K562 (cell line): ENCODE measurements around the gene ARFGEF3. TPM values are rescaled to one million over a fixed set of nuclear protein-coding genes. Genes with fewer than 3 reads are reported as not detected.

Experiments used
- ATAC-seq: fragments of 200-7000 bp; cut with Tn5 transposase; 3 replicates; pipeline ENCODE4 v1.9.1; 2020; ENCODE audit warnings: moderate library complexity
- BruUV-seq: library from RNA; stranded (reverse); fragments of 400-500 nt; replicated peaks from 2 replicates; lab custom pipeline; 2021; lab: Mats Ljungman, UMichigan
- CTCF ChIA-PET: fragments of 300-600 bp; formaldehyde crosslinking; extraction: SDS; loops from one replicate; lab custom pipeline; 2021; ENCODE audit warnings: low intra/inter-chr PET ratio; lab: Yijun Ruan, JAX
- POLR2A ChIA-PET: fragments of 300-600, 350-650 bp; sonication (Branson Sonifier 250); formaldehyde crosslinking; extraction: SDS; loops from one replicate; lab custom pipeline; 2021; ENCODE audit warnings: antibody characterized with exemption, inconsistent platforms; lab: Yijun Ruan, JAX
- DNase-seq, 4 experiments: peaks; one replicate each; pipeline versions ENCODE4 v3.0.0 to v3.0.0-alpha.2; 2011 to 2018; ENCODE audit warnings: low spot score in 3 of 4, mixed read lengths in 3 of 4; ENCODE audit errors: extremely low read depth in 1 of 4
- FAIRE-seq: peaks from 2 replicates; lab custom pipeline; 2011; peaks lifted over from hg19 to GRCh38; lab: Jason Lieb, UNC
- H2AFZ ChIP-seq: 2 replicates; pipeline ENCODE4 v1.6.0; 2011; ENCODE audit warnings: low read depth, low read length, control low read depth, inconsistent platforms
- H3K27ac ChIP-seq: fragments of 200-600 bp; 3 replicates; pipeline ENCODE4 v1.8.0; 2011; ENCODE audit warnings: low read depth, mild to moderate bottlenecking, control low read depth, inconsistent platforms, low read length, moderate library complexity, mixed read lengths; ENCODE audit errors: extremely low read depth
- H3K27me3 ChIP-seq, 2 experiments: fragments of 300-600 bp in 1 of 2; 2 replicates in 1 of 2; 3 replicates in 1 of 2; pipeline versions ENCODE4 v1.6.0 to v1.8.0; 2011; ENCODE audit warnings: inconsistent platforms in 2 of 2, low read length in 2 of 2, mild to moderate bottlenecking in 1 of 2, mixed read lengths in 1 of 2, moderate library complexity in 1 of 2; ENCODE audit not compliant: control insufficient read depth in 2 of 2, insufficient read depth in 2 of 2
- H3K36me3 ChIP-seq: fragments of 300-600 bp; 3 replicates; pipeline ENCODE4 v1.8.0; 2011; ENCODE audit warnings: mild to moderate bottlenecking, low read length, inconsistent platforms; ENCODE audit not compliant: control insufficient read depth, insufficient read depth
- H3K4me1 ChIP-seq, 2 experiments: fragments of 200-600 bp in 1 of 2; replicated peaks in 1 of 2; 2 replicates in 1 of 2; 3 replicates in 1 of 2; pipeline versions ENCODE4 v1.5.1 to v1.8.0; 2011; ENCODE audit warnings: inconsistent platforms in 2 of 2, low read length in 2 of 2, mild to moderate bottlenecking in 1 of 2, mixed read lengths in 1 of 2, moderate library complexity in 1 of 2; ENCODE audit not compliant: control insufficient read depth in 2 of 2, insufficient read depth in 2 of 2
- H3K4me2 ChIP-seq: 2 replicates; pipeline ENCODE4 v1.6.1; 2011; ENCODE audit warnings: low read length, control low read depth, inconsistent platforms, mixed read lengths; ENCODE audit not compliant: insufficient read depth
- H3K4me3 ChIP-seq: fragments of 200-600 bp; sonication (generic), shearing (Covaris generic); 2 replicates; pipeline ENCODE4 v1.5.1; 2016; ENCODE audit warnings: control low read depth, inconsistent platforms
- H3K79me2 ChIP-seq: fragments of 200-600 bp; 3 replicates; pipeline ENCODE4 v1.8.0; 2011; ENCODE audit warnings: low read length, inconsistent platforms; ENCODE audit not compliant: control insufficient read depth, insufficient read depth
- H3K9ac ChIP-seq, 2 experiments: 2 replicates each; pipeline versions ENCODE4 v1.6.0 to v1.6.1; 2011; ENCODE audit warnings: low read depth in 2 of 2, low read length in 2 of 2, control low read depth in 1 of 2, inconsistent platforms in 1 of 2, mild to moderate bottlenecking in 1 of 2, mixed read lengths in 1 of 2; ENCODE audit not compliant: insufficient read depth in 1 of 2
- H3K9me1 ChIP-seq: one replicate; pipeline ENCODE4 v1.6.0; 2011; ENCODE audit warnings: inconsistent platforms, mild to moderate bottlenecking, low read length, moderate library complexity; ENCODE audit not compliant: control insufficient read depth, insufficient read depth
- H3K9me3 ChIP-seq: replicated peaks from 2 replicates; pipeline ENCODE4 v1.5.1; 2011; ENCODE audit warnings: low read depth, low read length, inconsistent platforms; ENCODE audit not compliant: control insufficient read depth, insufficient read depth
- H4K20me1 ChIP-seq: replicated peaks from 2 replicates; pipeline ENCODE4 v1.6.1; 2011; ENCODE audit warnings: low read length, inconsistent platforms, mixed read lengths; ENCODE audit not compliant: control insufficient read depth, insufficient read depth
- IRF1 ChIP-seq: sonication (generic); formaldehyde crosslinking; IDR thresholded peaks from 2 replicates; pipeline ENCODE4 v1.8.0; 2022; ENCODE audit warnings: missing genetic modification reagents, mild to moderate bottlenecking, borderline replicate concordance
- PYGO2 ChIP-seq: fragments of 450-650 bp; IDR thresholded peaks from 2 replicates; pipeline ENCODE4 v1.6.1; 2016; ENCODE audit warnings: mild to moderate bottlenecking, missing genetic modification characterization, moderate library complexity, missing compliant biosample characterization
- SP2 ChIP-seq: IDR thresholded peaks from 2 replicates; pipeline ENCODE4 v1.6.1; 2011; ENCODE audit warnings: mild to moderate bottlenecking, low read depth, low read length, moderate library complexity; ENCODE audit not compliant: poor library complexity, severe bottlenecking; ENCODE audit errors: extremely low read depth
- ZNF316 ChIP-seq: fragments of 450-650 bp; IDR thresholded peaks from 2 replicates; pipeline ENCODE4 v1.6.1; 2016
- ZNF449 ChIP-seq: fragments of 250-450 bp; sonication (Bioruptor Pico); IDR thresholded peaks from 2 replicates; pipeline ENCODE4 v1.8.0; 2022; ENCODE audit warnings: moderate library complexity, mild to moderate bottlenecking, inconsistent platforms
- WGBS: fragments of 100-300 bp; shearing (Covaris generic); methylation state at CpG from one replicate; pipeline ENCODE4 v1.1.6; 2016; ENCODE audit warnings: low coverage, mixed read lengths; ENCODE audit not compliant: insufficient coverage; ENCODE audit errors: missing lambda C conversion rate; 5-methylcytosine and 5-hydroxymethylcytosine counted together
- in situ Hi-C: fragments of 300-500 bp; cut with MboI; formaldehyde crosslinking; loops from 4 replicates; pipeline ENCODE4 v1.15.0; 2018; ENCODE audit warnings: inconsistent platforms, mixed read lengths
- intact Hi-C: fragments of 100-400 bp; cut with micrococcal nuclease; formaldehyde crosslinking; loops from 2 replicates; pipeline ENCODE4 v1.14.2; 2022
- polyA plus RNA-seq, 8 experiments: library from polyadenylated mRNA; depleted of rRNA in 4 of 8; stranded (reverse) in 5 of 8; unstranded in 3 of 8; fragments of >200 nt; fragmentation: Nextera tagmentation in 2 of 8; fragmentation: Illumina TruSeq in 1 of 8; extraction: Ambion mirVana in 2 of 8; extraction: Trizol in 1 of 8; gene quantifications; 2 replicates each; pipeline versions ENCODE4 v1.2.1 to v1.2.3, GENCODE V29; 2011 to 2014; ENCODE audit warnings: inconsistent platforms in 1 of 8, missing spikeins in 1 of 8
- total RNA-seq, 7 experiments: library from RNA; depleted of rRNA in 6 of 7; stranded (reverse); fragments of >200 nt in 6 of 7; fragmentation: Illumina TruSeq in 2 of 7; extraction: Trizol in 2 of 7; gene quantifications; 2 replicates each; pipeline versions ENCODE4 v1.2.1 to v1.2.3, GENCODE V29; 2011 to 2021; ENCODE audit warnings: low replicate concordance in 1 of 7
- TF ChIP-seq, protein P1 (sequence below): fragments of 250-450 bp; sonication (Bioruptor Pico); IDR thresholded peaks from 2 replicates; pipeline ENCODE4 v1.8.0; 2021; ENCODE audit warnings: moderate library complexity, mild to moderate bottlenecking, inconsistent platforms

The ARFGEF3 gene
- total and polyA plus RNA-seq, 9 of the 15 experiments (the other 6 are each of a cell fraction or from before 2014, with no cell fraction given) = under 0.01 to 0.02 TPM; not detected in 7

DNA sequence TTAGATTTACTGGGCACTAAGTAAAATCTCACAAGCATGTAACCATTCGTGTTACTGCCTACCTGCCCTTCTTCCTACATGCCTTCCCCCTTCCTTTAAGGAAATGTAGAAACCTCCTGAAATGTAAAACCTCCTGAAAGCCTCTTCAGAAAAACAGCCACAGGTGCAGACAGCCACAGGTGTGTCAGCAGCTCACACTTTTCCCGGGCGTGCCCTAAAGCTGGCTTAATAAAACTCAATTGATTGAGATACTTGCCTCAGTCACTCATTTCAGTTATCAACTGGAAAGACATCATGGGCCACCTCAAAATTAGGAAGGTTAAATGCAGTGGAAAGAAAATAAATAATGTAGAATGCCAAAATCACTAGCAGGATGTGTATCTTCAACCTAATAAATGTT lies 79.6 kb downstream of the ARFGEF3 start (continued):
- TF ChIP-seq, protein P1, sequence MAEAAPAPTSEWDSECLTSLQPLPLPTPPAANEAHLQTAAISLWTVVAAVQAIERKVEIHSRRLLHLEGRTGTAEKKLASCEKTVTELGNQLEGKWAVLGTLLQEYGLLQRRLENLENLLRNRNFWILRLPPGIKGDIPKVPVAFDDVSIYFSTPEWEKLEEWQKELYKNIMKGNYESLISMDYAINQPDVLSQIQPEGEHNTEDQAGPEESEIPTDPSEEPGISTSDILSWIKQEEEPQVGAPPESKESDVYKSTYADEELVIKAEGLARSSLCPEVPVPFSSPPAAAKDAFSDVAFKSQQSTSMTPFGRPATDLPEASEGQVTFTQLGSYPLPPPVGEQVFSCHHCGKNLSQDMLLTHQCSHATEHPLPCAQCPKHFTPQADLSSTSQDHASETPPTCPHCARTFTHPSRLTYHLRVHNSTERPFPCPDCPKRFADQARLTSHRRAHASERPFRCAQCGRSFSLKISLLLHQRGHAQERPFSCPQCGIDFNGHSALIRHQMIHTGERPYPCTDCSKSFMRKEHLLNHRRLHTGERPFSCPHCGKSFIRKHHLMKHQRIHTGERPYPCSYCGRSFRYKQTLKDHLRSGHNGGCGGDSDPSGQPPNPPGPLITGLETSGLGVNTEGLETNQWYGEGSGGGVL = no peak

GRCh38 chr6:138241934-138242333 lies 80.2 kb downstream of the ARFGEF3 start:
- H4K20me1 ChIP-seq = no peaks in the 10 kb centered on the region
- peaks cover 8 to 10% of the 10 kb centered on the region in 2 experiments; a peak in 4 of 5 replicates for H3K27me3 ChIP-seq
- WGBS = 4% methylated on average over 6 of the region's 6 CpGs
- DNase-seq (no peak), ATAC-seq (no peak), FAIRE-seq (no peak)
- ChIA-PET CTCF (no interaction called here), POLR2A (interaction anchor here (0.7 kb wide), 1 partner anchor 10 kb away, joined by 6 read pairs; no protein-coding TSS in a partner anchor)
- no peak for TF ChIP-seq SP2
- TF ChIP-seq ZNF316 = peak; percentile 22; the same call in 1 of the 2 replicates
- TF ChIP-seq ZNF449 (CRISPR knock-in tag) = no peak
- TF ChIP-seq PYGO2 (tag) = no peak
- TF ChIP-seq IRF1 (CRISPR knock-in tag) = no peak
- H3K4me2 ChIP-seq = no peak overlapping the region
- intact Hi-C loops = no loop called here
- H3K9me1 ChIP-seq = no peaks in the 10 kb centered on the region
- no peaks in the 10 kb centered on the region for H3K9me3 ChIP-seq
- H3K9ac ChIP-seq = no peak overlapping the region
- in situ Hi-C loops = no loop called here
- no peak overlapping the region for H3K27ac ChIP-seq
- H3K4me1 ChIP-seq = no peaks in the 10 kb centered on the region
- no TSS peak for BruUV-seq
- no peaks in the 10 kb centered on the region for H3K79me2 ChIP-seq
- no peak overlapping the region for H3K4me3 ChIP-seq
- no peak overlapping the region for H2AFZ ChIP-seq
- no peaks in the 10 kb centered on the region for H3K36me3 ChIP-seq
